Right lung (tissue), 5 donors: ENCODE data around the gene DMD. TPM values are rescaled to one million over a fixed set of nuclear protein-coding genes. Genes with fewer than 3 reads are reported as not detected.
"Not testable (repeated sequence)": the region's sequence is repeated elsewhere in the genome, so short reads cannot be mapped to it uniquely, and the experiment has no call there.

ENCODE experiments used
- DNase-seq, 2 donors: peaks; one replicate each; pipeline ENCODE4 v3.0.0-alpha.2; 2013
- polyA plus RNA-seq, 5 donors: library from polyadenylated mRNA; unstranded; fragments of 120-200 nt; gene quantifications; one replicate each; pipeline versions ENCODE4 v1.2.1 to v1.2.3, GENCODE V29; 2013; ENCODE audit warnings: inconsistent platforms in 1 of 5, low replicate concordance in 1 of 5; ENCODE audit not compliant: insufficient read length in 5 of 5, insufficient read depth in 1 of 5

DMD gene
- polyA plus RNA-seq, 5 donors, result 46.8 to 79.3 (median 59.8) TPM

DNA sequence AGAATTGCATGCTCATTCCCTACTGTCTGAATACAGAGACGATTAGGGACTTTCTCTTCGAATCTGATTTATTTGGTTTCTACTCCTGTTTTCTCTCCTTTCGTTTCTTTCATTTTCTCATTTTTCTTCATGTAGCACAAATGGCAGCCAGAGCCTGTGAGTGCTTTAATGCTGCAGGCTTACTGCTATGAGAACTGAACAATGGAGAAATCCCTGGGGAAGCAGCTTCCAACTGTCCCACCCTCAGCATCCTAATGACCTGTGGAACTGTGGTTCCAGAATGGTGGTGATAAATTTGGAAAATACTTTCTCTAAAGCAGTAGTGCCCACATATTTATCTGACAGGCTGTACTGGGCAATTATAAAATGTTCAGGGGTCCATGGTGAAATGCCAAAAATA, 930.4 kb downstream of the DMD start:
- DNase-seq, result no peak

DNA sequence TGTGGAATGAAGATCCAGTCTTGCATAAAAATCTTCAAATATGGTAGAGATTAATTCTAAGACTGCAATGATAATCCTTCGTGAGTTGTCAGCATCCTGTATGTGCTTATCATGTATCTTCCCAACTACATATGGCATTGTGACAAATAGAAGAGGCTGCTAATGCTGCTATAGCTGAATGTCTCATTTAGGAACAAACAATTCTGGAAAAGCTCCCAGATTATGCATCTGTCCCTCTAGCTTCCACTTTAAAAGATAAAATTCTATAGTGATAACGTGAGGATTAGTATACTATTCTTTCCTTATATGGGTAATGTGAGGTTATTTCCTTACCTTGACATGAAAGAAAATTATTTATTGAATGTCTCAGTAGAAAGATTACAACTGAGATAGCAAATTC, 930.9 kb downstream of the DMD start:
- DNase-seq, result no peak

DNA sequence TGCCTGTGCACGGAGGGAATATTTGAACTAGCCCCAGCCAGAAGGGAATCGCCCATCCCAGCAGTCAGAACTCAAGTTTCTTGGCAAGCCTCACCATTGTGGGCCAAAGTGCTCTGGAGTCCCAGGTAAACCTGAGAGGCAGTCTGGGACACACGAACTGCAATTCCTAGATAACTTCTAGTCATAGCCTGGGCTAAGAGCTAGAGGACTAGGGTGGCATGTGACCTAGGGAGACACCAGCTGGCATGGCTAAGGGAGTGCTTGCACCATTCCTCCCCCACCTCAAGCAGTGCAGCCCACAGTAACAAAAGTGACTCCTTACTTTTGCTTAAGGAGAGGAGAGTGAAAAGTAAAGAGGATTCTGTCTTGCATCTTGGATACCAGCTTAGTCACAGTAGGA, 935.2 kb downstream of the DMD start:
- DNase-seq, result no peak

DNA sequence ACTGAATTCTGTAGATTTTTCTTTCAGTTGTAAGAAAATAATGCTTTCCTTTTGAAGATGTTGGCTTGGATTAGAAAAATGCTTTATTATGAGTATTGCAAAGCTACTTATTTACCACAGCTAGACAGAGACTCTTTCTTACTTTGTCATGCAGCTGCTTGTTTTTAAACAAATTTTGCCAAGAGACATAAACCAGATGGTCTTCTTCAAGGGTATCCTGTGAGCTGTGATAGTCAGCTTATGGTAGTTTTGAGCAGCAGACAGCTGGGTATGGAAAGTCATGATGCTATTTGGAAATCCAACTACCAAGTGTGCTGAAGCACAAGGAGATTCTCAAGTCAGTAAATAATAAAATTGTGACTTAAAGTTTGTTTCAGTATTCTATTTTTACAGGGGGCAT, 941.5 kb downstream of the DMD start:
- peak; percentile 61 to 66 for DNase-seq

DNA sequence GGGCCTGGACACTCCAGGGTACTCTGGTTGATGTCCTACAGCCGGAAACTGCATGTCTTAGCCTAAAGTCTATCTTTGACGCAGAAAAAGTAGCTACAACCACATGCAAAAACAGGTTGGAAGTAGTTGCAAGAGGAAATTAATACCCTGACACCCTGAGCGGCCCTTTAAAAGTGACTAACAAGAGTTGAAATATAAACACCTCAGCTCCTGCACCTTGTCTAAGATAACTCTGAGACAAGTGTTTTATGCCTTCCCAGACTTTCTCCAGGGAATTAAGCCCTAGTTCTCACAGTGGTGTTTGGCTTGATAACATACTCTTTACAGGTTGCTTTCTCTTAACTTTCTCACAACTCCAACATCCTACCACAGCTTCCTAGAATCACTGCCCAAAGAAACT, 943.1 kb downstream of the DMD start:
- DNase-seq, result no peak

DNA sequence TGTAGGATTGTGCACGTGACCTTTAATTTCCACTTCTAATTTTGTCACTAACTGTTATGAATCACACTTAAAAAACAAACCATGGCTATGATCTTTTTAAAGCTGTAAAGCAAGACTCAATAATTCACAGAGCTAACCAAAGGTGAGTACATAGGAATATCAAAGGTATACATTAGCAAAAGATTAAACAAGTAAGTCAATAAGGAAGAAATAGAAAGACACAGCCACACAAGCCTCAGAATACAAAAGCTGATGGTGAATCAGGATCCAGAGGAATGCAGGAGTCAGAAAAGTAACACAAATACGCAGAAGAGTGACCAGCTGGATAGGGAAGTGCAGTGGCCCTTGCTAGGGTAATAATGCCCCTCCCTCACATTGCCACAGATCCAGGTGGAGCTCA, 943.6 kb downstream of the DMD start:
- DNase-seq, result no peak

DNA sequence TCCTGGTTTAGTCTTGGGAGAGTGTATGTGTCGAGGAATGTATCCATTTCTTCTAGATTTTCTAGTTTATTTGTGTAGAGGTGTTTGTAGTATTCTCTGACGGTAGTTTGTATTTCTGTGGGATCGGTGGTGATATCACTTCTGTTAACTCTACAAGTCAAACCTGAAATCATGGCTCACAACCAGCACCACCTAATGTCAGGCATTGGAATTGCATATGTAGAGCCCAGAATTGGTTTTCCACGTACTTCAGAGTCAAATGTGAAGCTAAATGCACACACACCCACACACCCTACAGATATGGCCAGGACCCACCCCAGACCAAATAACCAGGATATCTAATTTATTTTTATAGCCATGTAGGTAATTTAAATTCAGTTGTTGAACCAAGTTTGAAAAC, 964.7 kb downstream of the DMD start:
- DNase-seq, result not testable (repeated sequence)

DNA sequence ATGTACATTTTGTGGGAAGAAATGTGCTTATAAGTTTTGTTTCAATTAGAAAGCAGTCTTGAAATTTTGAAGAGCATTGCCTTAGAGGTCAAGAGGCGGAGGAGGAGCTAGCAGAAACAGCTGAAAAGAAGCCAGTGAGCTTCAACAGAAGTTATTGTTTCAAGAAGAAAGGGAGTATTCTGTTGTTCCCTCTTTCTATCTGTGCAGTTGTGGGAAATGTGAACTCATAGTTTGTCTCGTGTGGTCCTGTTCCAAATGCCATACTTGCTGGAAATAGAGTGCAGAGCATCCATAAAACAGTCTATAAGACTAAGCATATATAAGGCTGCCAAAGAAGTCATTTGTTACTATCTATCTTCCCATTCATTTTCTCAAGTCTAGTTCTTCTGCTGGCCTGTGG, 1015.7 kb downstream of the DMD start:
- DNase-seq, result no peak

DNA sequence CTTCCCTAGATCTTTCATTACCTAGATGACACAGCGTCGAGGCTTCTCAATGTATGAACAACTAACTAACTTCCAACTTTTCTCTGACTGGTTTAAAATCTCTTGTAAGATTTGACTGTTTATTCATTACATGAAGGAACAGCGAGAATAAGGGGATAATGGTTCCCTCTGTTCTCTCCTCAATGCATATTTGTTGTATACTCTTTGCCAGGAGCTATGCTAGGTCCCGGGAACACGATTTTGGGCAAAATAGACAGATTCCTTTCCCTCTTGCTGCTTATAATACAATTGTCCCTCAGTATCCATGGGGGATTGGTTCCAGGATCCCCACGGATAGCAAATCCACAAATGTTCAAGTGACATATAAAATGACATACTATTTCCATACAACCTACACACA, 1020.0 kb downstream of the DMD start:
- DNase-seq, result no peak

DNA sequence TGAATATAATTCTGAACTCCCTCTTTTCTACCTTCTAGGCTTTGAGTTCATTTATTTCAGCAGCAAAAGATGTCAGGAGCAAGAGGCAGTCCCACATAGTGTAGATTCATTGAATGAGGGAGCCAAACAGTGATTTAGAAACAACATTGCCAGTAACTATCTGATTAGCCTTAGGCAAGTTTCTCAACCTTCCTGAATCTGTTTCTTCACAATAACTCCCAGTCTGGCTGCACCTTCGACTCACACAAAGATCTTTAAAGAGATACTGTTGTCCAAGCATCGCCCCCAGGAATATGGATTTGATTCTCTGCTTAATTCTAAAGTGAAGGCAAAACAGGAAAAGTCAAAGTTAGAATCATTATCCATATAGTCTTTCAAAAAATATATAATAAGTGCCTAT, 1026.2 kb downstream of the DMD start:
- no peak for DNase-seq

DNA sequence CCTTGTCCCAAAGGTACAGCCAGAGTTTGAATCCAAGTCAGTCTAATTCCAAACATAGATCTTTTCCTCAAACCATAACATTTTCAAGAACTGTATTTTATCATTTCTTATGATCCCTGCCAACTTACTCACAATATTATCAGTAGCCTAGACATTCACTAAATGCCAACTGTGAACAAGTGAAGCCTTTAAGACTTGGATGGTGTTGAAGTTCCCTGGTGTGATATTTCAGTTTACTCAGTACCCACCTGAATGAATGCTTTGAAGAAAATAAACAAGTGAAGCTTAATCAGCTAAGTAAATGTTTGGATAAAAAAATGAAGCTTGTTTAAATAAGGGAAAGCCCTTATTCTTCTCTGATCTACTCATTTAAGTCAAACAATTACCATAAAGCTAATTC, 1028.3 kb downstream of the DMD start:
- no peak for DNase-seq

DNA sequence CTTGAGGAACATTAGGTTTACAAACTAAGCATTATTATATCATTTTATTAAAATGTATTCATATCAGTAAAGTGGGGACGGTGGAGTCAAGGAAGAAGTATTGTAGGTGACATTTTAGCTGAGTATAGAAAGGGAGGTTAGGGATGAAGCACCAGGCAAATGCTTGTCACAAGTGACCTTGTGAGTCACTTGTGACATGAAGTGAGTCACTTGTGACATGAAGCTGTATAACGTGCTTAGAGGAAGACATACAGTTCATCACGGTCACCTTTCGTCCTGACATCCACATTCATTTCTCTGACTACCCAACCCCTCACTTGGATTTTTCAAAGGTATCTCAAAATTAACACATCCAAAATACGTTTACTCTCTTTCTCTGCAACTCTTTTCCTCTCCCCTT, 1034.8 kb downstream of the DMD start:
- no peak for DNase-seq

DNA sequence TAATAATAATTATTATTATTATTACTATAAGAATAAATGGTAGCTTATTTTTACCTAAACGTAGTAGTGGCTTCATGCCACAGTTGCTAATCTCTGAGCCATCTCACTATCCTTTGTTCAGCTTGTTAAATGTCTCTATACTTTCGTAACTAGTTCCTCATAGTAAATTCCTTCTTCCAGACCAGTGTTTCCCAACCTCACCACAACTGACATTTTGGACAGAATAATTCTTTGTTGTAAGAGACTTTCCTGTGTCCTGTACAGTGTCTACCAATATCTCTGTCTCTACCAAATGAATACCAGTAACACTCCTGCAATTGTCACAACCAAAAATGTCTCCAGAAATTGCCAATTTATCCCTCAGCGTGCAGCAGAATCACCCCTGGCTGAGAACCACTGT, 1040.9 kb downstream of the DMD start:
- no peak for DNase-seq

DNA sequence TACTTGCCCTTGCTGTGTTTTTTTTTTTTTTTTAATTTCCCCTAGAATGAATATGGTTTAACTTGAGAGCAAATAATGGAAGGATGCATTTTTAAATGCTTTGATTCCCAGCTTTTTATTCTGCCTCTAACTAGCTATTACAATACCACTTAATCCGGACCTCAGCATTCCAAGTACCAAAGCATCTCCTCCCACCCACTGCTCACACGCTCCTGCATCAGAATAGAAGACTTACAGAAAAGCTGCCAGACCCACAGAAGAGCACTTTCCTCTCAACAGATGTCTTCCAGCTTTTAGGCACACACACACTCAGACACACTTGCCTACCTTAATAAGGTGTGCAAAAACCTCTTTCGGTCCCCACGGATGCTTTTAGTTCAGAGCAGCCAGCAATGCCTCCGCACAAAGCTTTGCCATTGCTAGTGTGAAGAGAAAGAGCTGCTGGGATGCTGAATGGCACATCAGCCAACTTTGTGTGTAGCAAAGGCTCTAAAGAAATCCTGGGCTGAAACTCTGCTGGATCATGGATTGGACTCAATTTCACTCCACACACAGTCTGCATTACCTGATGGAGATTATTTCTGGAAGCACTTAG, 1056.2 kb downstream of the DMD start:
- peak in 1 of 2 donors; percentile 0 for DNase-seq

DNA sequence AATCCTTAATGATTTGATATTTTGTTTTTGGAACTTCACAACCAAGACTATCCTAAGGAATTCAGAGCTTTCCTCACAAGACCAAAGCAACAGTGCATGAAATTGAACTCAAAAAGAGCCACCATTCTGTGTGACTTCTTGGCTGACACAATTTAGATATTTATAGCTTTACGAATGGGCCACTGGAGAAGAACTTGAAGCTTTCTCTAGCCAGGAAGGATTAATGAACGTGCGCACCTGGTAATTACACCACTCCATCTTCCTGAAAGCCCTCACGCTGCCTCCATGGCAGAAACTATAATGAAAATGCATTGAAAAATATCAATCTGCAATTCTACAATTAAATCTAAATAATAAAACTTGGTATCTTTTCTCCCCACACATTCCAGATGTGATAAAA, 1057.8 kb downstream of the DMD start:
- no peak for DNase-seq

DNA sequence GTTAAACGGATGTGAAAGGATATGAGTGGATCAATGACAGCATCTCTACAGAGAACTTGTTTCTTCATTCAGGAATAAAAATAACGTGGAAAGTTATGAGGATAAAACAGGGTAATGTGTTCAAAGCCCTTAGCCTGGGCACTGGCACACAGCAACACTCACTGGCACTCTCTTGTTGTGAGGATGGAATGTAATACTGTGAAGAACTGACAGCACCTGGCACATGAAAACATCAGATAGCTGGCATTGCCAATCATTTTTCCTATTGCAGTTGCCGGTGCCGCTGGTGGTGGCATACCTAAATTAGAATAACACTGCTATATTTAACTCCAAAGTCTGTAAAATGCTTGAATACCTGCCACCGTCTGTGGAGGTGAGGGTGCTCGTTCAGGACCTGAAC, 1061.2 kb downstream of the DMD start:
- no peak for DNase-seq

DNA sequence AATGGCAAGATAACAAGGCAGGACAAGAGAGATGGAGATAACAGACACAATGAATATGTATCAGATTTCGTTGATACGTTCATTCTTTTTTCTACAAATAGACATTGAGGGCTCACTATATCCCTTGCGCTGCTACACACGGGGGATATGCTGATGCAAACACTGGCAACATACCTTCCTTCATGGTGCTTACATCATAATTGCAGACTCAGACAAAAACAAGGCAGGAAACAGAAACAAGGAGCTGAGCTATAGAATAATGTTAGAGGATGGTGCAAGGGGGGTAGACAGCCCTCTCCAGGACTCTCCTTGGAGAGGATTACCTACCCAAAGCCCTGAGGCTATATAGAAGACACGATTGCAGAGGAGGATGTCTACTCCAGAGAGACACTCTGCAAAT, 1069.5 kb downstream of the DMD start:
- no peak for DNase-seq

DNA sequence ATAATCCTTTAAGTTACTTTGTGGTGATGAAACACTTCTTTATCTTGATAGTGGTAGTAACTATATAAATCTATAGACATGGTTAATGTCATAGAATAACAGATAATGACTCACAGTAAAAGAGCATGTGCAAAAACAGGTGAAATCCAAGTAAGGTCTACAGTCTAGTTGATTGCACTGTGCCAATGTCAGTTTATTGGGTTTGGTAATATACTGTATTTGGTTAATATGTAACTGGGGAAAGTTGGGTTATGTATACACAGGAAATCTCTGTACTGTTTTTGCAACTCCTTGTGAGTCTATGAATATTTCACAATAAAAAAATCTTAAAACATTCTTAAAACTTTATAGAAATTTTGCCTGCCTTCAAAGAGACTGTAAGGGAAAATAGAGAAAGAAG, 1071.9 kb downstream of the DMD start:
- no peak for DNase-seq

DNA sequence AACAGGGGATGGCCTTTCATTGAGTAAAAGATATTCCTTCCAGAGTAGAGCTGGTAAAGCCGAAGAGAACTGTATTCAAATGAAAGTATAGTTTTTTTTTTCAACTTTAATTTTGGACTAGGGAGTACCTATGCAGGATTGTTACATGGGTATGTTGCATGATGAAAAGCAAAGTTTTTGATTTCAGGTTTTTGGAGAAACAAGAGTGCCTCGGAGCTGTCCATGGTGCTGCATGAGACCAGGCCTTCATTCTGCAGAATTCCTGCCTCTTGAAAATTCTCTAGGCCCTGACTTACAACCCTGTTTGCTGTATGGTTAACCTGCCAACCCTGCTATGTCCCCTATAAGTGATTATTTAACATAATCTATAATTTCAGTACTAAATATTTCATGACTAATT, 1073.8 kb downstream of the DMD start:
- DNase-seq, result peak; percentile 9 to 29

DNA sequence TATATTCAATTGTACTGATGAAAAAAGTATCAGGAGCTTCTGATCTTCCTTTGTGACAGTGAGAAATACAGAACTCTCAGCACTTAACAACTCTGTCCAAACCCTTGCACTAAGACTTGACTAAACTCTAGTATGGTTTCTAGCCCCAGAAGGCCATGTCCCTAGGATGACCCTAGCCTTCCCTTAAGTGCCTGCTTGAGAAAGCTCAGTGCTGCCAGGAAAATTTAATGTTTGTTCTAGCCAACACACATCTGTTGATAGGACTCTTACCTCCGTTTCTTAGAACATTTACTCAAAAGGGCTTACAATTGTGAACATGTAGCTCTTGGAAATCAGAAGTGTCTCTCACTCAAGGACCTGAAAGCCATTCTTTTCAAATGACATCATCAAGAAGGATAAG, 1084.4 kb downstream of the DMD start:
- peak; percentile 7 to 10 for DNase-seq

DNA sequence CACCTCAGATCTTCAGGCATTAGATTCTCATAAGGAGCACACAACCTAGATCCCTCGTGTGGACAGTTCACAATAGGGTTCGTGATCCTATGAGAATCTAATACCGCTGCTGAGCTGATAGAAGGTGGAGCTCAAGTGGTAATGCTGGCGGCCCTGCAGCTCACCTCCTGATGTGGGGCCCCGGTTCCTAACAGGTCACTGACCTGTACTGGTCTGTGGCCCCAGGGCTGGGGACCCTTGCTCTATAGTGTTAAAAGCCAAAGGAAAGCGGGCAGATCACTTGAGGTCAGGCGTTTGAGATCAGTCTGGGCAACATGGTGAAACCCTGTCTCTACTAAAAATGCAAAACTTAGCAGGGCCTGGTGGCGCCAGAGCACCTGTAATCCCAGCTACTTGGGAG, 1092.5 kb downstream of the DMD start:
- DNase-seq, result no peak

DNA sequence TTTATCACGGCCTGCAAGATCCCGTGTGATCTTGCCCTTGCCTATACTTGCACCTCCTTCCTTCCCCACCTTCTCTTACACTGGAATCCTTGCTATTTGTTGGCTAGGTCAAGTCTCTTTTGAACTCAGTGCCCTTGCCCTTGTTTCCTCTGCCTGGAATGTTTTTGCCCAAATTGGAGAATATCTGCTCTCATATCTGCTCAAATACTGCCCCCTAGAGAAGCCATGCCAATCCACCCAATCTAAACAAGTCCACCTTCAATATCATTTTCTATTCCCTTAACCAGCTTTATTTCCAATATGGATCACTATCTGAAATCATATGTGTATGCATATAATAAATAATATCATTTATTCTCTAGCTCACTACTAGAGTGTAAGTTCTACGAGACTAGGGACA, 1095.3 kb downstream of the DMD start:
- no peak for DNase-seq

DNA sequence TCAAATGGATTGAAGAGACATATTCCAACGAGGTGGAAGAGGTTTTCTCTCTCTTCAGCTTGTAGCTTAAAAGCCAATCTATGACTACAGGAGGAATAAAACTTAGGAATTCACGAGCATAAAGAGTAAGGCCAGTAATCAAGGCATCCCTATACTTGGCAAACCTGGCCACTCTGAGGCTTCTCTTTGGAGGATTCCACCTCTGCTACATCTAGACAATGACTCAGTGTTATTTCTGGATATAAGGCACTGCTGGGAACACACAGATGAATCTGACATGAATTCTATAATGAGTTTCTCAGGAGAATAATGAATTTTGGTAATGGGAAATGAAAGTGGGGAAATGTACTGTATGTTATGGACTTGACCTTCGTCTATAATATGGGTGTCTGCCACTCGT, 1123.7 kb downstream of the DMD start:
- DNase-seq, result no peak

DNA sequence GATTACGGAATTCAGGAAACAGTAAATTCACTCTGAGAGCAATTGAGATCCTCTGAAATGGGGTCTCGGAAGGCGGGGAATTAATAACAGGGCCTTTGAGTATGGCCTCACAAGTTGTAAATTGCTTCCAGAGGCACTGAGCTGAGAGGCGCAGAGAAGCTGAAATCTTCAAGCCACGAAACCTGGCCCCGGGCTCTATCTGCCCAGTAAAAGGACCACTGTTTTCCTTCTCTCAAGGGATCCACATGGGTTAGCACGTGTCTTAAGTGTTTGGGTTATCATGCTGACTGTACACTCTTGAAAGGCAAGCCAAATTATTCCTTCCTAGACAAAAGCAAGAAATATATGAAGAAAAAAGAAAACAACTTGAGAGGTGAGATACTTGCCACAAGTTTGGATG, 1126.6 kb downstream of the DMD start:
- no peak for DNase-seq

DNA sequence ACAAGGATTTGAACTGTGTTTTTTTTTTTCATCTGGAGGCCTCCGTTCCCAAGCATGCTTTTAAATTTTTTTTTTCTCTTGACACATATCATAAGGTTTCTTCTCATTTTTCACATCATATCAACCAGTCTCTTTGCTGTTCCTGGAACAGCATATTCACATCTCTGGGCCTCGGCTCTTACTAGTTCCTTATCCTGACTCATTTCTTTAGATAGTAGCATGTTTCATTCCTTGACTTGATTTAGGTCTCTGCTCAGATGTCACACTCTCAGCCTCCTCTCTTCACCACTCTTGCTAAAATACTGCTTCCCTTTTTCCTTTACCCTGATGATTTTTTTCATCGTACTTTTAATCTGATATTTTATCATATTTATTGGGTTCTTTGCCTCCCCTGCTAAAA, 1163.1 kb downstream of the DMD start:
- DNase-seq, result no peak
